Liver (tissue), 3 donors: ENCODE results near the gene ZFYVE9.

Experiments
- CTCF ChIP-seq: fragments of 150-350 bp; IDR thresholded peaks from 2 replicates; pipeline ENCODE4 v1.5.1; 2017; ENCODE audit warnings: improper control_type of control experiment, low read depth, low read length; ENCODE audit not compliant: missing input control
- REST ChIP-seq: IDR thresholded peaks from 2 replicates; pipeline ENCODE4 v1.6.1; 2016; ENCODE audit warnings: antibody characterized with exemption, mild to moderate bottlenecking
- TAF1 ChIP-seq: conservative IDR thresholded peaks from 2 replicates; pipeline ENCODE4 v1.6.1; 2016; ENCODE audit warnings: antibody characterized with exemption, mild to moderate bottlenecking
- donor health status: healthy.
- donor health status: healthy.

GRCh38 chr1:52191395-52191965 is 49.6 kb downstream of the ZFYVE9 start:
- TF ChIP-seq REST (no peak), CTCF (no peak), TAF1 (no peak)
